ENCODE measurements around the gene GSN. TPM values are rescaled to one million over a fixed set of nuclear protein-coding genes. Genes with fewer than 3 reads are reported as not detected.

GSN gene
- total RNA-seq: 100 to 1,000 TPM; 364 to 571 (median 480) TPM

DNA sequence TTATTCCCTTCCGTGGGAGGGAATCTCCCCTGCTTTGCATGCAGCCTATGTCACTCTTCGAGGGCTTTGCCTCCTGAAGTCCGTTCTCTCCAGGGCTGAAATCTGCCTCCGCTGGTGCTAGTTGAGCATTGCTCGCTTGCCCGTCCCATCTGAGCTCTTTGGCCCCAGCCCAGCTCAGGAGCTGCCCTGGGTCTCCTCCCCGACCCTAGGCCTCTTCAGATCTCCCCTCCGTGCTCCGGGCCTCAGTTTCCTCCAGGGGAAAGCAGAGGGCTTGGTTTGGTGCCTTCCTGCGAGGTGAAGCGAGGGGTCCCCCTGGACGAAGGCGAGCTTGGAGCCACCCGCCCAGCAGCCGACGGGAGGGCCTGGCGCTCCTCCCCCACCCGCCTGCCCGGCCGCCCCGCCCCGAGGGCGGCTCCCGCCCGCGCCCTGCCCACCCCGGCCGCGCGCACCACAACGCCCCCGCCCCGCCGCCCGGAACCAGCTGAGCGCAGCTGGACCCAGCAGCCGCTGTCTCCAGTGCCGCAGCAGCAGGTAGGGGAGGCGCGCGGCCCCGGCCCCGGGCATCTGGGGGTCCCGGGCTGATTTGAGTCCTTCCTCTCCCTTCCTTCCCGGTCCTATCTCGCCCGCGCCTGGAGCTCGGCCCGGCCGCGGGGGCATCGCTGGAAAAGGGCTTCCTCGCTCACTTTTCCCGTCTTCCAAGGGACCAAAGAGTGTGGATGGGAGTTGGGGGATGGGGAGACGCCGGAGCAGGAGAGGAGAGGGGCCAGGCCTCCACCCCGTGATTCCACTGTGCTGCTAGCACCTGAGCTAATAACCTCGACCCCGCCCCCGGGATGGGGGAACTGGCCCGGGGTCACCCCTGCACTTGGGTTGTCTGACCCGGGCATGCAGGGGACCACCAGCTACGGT, at the start of gene GSN:
GSN (plus strand) TSS at position 474 of the 909 bp plus-strand sequence. CDS start 33,810 bp downstream, outside the sequence.
- Histone ChIP-seq H3K4me1 (peaks cover 0 to 44% (median 9%) of the 10 kb centered on the region in 4 donors), H3K4me3 (peak within 1 kb of the TSS; percentile 70 to 99 (median 78))
- TF ChIP-seq, protein P1, sequence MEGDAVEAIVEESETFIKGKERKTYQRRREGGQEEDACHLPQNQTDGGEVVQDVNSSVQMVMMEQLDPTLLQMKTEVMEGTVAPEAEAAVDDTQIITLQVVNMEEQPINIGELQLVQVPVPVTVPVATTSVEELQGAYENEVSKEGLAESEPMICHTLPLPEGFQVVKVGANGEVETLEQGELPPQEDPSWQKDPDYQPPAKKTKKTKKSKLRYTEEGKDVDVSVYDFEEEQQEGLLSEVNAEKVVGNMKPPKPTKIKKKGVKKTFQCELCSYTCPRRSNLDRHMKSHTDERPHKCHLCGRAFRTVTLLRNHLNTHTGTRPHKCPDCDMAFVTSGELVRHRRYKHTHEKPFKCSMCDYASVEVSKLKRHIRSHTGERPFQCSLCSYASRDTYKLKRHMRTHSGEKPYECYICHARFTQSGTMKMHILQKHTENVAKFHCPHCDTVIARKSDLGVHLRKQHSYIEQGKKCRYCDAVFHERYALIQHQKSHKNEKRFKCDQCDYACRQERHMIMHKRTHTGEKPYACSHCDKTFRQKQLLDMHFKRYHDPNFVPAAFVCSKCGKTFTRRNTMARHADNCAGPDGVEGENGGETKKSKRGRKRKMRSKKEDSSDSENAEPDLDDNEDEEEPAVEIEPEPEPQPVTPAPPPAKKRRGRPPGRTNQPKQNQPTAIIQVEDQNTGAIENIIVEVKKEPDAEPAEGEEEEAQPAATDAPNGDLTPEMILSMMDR (IDR thresholded peaks at IDR 0.05): peak in 3 of 6 experiments; percentile 12 to 31 (median 19)
- TF ChIP-seq POLR2A (IDR thresholded peaks at IDR 0.05): peak; percentile 69 to 76

DNA sequence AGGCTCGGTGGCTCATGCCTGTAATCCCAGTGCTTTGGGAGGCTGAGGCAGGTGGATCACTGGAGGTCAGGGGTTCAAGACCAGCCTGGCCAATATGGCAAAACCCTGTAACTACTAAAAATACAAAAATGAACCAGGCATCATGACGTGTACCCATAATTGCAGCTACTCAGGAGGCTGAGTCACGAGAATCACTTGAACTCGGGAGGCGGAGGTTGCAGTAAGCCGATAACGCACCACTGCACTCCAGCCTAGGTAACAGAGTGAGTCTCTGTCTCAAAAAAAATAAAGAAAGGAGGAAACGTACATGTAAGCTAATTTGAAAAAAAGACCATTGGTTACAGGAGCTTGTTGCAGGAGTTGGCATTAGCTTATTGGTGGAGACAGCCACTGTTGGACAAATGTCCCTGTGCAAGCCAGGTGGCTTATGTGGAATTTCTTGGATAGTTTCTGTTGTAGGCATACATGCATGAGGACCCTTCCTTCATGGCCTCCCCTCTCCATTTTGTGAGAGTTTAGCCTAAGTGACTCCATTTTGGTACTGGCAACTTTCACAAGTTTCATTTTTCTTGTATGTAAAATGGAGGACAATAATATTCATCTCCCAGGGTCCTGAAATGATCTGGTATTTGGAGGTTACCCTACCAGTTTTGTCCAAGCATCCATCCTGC, 49.5 kb upstream of the GSN start:
- TF ChIP-seq, protein P1 (IDR thresholded peaks at IDR 0.05): no peak
- TF ChIP-seq POLR2A (IDR thresholded peaks at IDR 0.05): no peak
- Histone ChIP-seq H3K4me3 (no peak overlapping the region), H3K36me3 (no peaks in the 10 kb centered on the region), H3K9me3 (no peaks in the 10 kb centered on the region), H3K27me3 (no peaks in the 10 kb centered on the region), H3K4me1 (no peaks in the 10 kb centered on the region), H3K27ac (no peak overlapping the region)
- no peak for DNase-seq

More for the DNA sequence above, at the start of gene GSN:
- Histone ChIP-seq H3K27me3 (no peaks in the 10 kb centered on the region), H3K9me3 (no peaks in the 10 kb centered on the region), H3K36me3 (no peaks in the 10 kb centered on the region), H3K27ac (peak within 1 kb of the TSS; percentile 69 to 91 (median 81))
- peak; percentile 67 to 91 (median 89) for DNase-seq

DNA sequence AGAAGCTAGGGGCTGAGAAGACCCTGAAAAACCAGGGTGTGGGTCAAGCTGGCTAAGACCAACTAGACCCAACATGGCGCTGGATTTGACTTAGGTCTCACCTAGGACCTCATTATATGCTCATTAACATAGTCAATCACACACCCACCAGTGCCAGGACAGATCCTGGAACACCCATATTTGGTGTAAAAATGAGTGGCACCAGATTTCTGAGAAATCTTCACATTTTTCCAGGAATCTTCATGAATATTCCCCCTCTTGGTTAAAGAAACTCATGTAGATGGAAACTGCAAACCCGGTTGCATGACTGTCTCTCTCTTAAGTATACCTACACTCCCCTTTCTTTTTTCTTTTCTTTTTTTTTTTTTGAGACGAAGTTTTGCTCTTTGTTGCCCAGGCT, 48.4 kb upstream of the GSN start:
- H3K27me3 ChIP-seq: no peaks in the 10 kb centered on the region
- no peaks in the 10 kb centered on the region for H3K36me3 ChIP-seq
- H3K9me3 ChIP-seq: no peaks in the 10 kb centered on the region
- no peaks in the 10 kb centered on the region for H3K4me1 ChIP-seq
- no peak overlapping the region for H3K4me3 ChIP-seq
- no peak for TF ChIP-seq POLR2A (IDR thresholded peaks at IDR 0.05)
- TF ChIP-seq, protein P1 (IDR thresholded peaks at IDR 0.05): no peak
- no peak for DNase-seq
- no peak overlapping the region for H3K27ac ChIP-seq

DNA sequence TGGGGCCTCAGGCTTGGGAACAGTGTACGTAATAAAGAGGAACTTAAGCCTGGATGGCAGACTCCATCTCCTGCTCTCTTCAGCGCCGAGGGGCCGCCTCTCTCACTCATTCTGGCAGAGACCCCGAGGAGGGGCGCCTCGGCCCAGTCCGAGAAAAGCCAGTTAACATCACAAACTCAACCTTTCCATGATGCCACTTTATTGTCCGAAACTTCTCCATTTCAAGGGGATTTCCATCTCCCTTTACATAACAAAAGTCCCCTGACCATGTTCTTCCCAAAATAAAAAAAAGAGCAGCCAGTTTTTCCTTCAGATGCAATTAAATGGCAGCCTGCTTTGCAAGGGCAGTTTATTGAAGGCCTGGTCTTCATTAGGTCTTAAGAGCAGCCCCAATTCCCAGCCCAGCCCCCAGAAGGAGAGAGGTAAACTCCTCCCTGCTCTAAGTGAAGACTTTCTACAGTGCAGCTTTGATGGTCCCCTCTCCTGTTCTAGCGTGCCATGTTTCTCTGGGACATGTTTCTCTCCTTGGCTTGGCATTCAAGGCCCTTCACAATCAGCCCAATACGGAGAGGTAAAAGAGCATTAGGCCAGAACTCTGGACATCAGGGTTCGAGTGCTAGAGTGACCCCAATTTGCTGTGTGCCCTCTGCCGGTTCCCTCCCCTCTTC, 46.8 kb upstream of the GSN start:
- H3K27ac ChIP-seq: no peak overlapping the region
- no peaks in the 10 kb centered on the region for H3K36me3 ChIP-seq
- no peaks in the 10 kb centered on the region for H3K9me3 ChIP-seq
- H3K27me3 ChIP-seq: no peaks in the 10 kb centered on the region
- no peaks in the 10 kb centered on the region for H3K4me1 ChIP-seq
- H3K4me3 ChIP-seq: no peak overlapping the region
- DNase-seq: no peak
- TF ChIP-seq POLR2A (IDR thresholded peaks at IDR 0.05): no peak
- TF ChIP-seq, protein P1 (IDR thresholded peaks at IDR 0.05): no peak

DNA sequence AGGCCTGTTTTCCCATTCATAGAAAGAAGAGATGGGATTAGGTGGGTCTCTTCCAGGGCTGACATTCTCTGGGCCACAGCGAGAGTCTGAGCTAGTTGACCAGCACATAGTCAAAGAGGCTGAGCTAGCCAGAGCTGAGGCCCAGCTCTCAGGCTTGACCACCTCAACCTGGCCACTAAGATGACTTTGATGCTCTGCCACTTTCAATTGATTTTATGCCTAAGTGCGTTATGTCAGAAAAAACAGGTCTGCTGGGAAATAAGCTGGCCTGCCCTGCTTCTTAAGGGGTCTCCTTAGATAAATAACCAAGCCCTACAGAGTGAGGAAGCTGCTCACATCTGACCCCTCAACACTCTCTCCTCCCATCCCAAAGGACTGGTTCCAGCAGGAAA, 46.3 kb upstream of the GSN start:
- H3K36me3 ChIP-seq: no peaks in the 10 kb centered on the region
- no peaks in the 10 kb centered on the region for H3K4me1 ChIP-seq
- H3K4me3 ChIP-seq: no peak overlapping the region
- H3K27ac ChIP-seq: no peak overlapping the region
- H3K27me3 ChIP-seq: no peaks in the 10 kb centered on the region
- no peaks in the 10 kb centered on the region for H3K9me3 ChIP-seq
- DNase-seq: no peak
- TF ChIP-seq POLR2A (IDR thresholded peaks at IDR 0.05): no peak
- TF ChIP-seq, protein P1 (IDR thresholded peaks at IDR 0.05): no peak

All from Peyer's patch (tissue), 4 donors.